A549 (cell line): ENCODE results near the gene MYO6. TPM values are rescaled to one million over a fixed set of nuclear protein-coding genes. Genes with fewer than 3 reads are reported as not detected.

Experiments used
- ATAC-seq, 2 experiments: fragments of 200-7000 bp in 1 of 2; fragments of >200 bp in 1 of 2; cut with Nextera tagmentation in 1 of 2; cut with Tn5 transposase in 1 of 2; 3 replicates each; pipeline versions ENCODE4 v1.8.0 to v1.9.1; 2018 to 2020; ENCODE audit warnings: mild to moderate bottlenecking in 1 of 2, moderate library complexity in 1 of 2
- CTCF ChIA-PET: fragments of 300-600 bp; sonication (Branson Sonifier 250); formaldehyde crosslinking; extraction: SDS; loops from one replicate; lab custom pipeline; 2021; ENCODE audit warnings: antibody characterized with exemption, inconsistent platforms; lab: Yijun Ruan, JAX
- POLR2A ChIA-PET: fragments of 350-600 bp; formaldehyde crosslinking; extraction: SDS; loops from one replicate; lab custom pipeline; 2021; ENCODE audit warnings: antibody characterized with exemption, inconsistent platforms; lab: Yijun Ruan, JAX
- DNase-seq, 2 experiments: peaks; one replicate each; pipeline versions ENCODE4 v3.0.0 to v3.0.0-alpha.2; 2011 to 2016; ENCODE audit warnings: low read depth in 1 of 2, low spot score in 1 of 2
- FAIRE-seq: peaks from 2 replicates; lab custom pipeline; 2011; peaks lifted over from hg19 to GRCh38; lab: Jason Lieb, UNC
- H3K27ac ChIP-seq, 2 experiments: fragments of >200 bp; sonication (Bioruptor Twin); formaldehyde crosslinking; 3 replicates each; pipeline ENCODE4 v1.5.1; 2016 to 2017
- H3K4me1 ChIP-seq: fragments of >200 bp; sonication (Bioruptor Twin); formaldehyde crosslinking; 3 replicates; pipeline ENCODE4 v1.6.1; 2016
- H3K4me2 ChIP-seq: fragments of >200 bp; sonication (Bioruptor Twin); formaldehyde crosslinking; 3 replicates; pipeline ENCODE4 v1.6.1; 2016
- H3K4me3 ChIP-seq: fragments of >200 bp; sonication (Bioruptor Twin); formaldehyde crosslinking; 3 replicates; pipeline ENCODE4 v1.5.1; 2016
- H3K9me3 ChIP-seq: fragments of >200 bp; sonication (Bioruptor Twin); formaldehyde crosslinking; 3 replicates; pipeline ENCODE4 v1.6.1; 2016
- ATOH8 ChIP-seq: fragments of 250-450 bp; sonication (Bioruptor Pico); IDR thresholded peaks from 2 replicates; pipeline ENCODE4 v1.5.0; 2020; ENCODE audit warnings: low read depth, mild to moderate bottlenecking, moderate library complexity
- BCL3 ChIP-seq: fragments of >200 bp; sonication (Bioruptor Twin); formaldehyde crosslinking; IDR thresholded peaks from 3 replicates; pipeline ENCODE4 v1.6.1; 2016
- CBX2 ChIP-seq: fragments of 200-600 bp; sonication (generic); IDR thresholded peaks from 2 replicates; pipeline ENCODE4 v1.6.1; 2016; ENCODE audit warnings: low read depth, mild to moderate bottlenecking, borderline replicate concordance
- CHD2 ChIP-seq: fragments of 150-350 bp; IDR thresholded peaks from 2 replicates; pipeline ENCODE4 v1.6.1; 2014; ENCODE audit warnings: low read length; ENCODE audit not compliant: partially characterized antibody
- CTCF ChIP-seq: fragments of >200 bp; sonication (Bioruptor Twin); formaldehyde crosslinking; IDR thresholded peaks from 3 replicates; pipeline ENCODE4 v1.5.1; 2016
- EP300 ChIP-seq, 2 experiments: fragments of >200 bp; sonication (Bioruptor Twin); formaldehyde crosslinking; IDR thresholded peaks; 2 replicates in 1 of 2; 3 replicates in 1 of 2; pipeline ENCODE4 v1.6.1; 2016 to 2017
- FOSB ChIP-seq: fragments of 250-450 bp; sonication (Bioruptor Pico); IDR thresholded peaks from 2 replicates; pipeline ENCODE4 v1.5.0; 2020; ENCODE audit warnings: mild to moderate bottlenecking, moderate library complexity
- HEYL ChIP-seq: fragments of 250-450 bp; sonication (Bioruptor Pico); IDR thresholded peaks from 2 replicates; pipeline ENCODE4 v1.8.0; 2021; ENCODE audit warnings: mild to moderate bottlenecking, moderate library complexity
- HOXA7 ChIP-seq: fragments of 250-450 bp; sonication (Bioruptor Pico); IDR thresholded peaks from 2 replicates; pipeline ENCODE4 v1.5.0; 2020; ENCODE audit warnings: mild to moderate bottlenecking, moderate library complexity
- HOXB13 ChIP-seq: fragments of 250-450 bp; sonication (Bioruptor Pico); IDR thresholded peaks from 2 replicates; pipeline ENCODE4 v1.5.0; 2020; ENCODE audit warnings: low read depth, mild to moderate bottlenecking, moderate library complexity
- JUN ChIP-seq, 2 experiments: fragments of >200 bp; sonication (Bioruptor Twin); formaldehyde crosslinking; IDR thresholded peaks; 2 replicates in 1 of 2; 3 replicates in 1 of 2; pipeline ENCODE4 v1.6.1; 2016 to 2017
- NPAS2 ChIP-seq: fragments of 250-450 bp; sonication (Bioruptor Pico); IDR thresholded peaks from 2 replicates; pipeline ENCODE4 v1.8.0; 2022; ENCODE audit warnings: mild to moderate bottlenecking, moderate library complexity, borderline replicate concordance
- NR3C1 ChIP-seq: fragments of >200 bp; sonication (Bioruptor Twin); formaldehyde crosslinking; IDR thresholded peaks from 3 replicates; pipeline ENCODE4 v1.6.1; 2017
- POLR2AphosphoS2 ChIP-seq: conservative IDR thresholded peaks from 2 replicates; pipeline ENCODE4 v1.6.1; 2012; ENCODE audit warnings: low read length, improper control_type of control experiment, inconsistent platforms
- RCOR1 ChIP-seq: fragments of 150-350 bp; IDR thresholded peaks from 2 replicates; pipeline ENCODE4 v1.6.1; 2014; ENCODE audit warnings: antibody characterized with exemption, low read length, low read depth
- RFX5 ChIP-seq: fragments of 450-650 bp; IDR thresholded peaks from 2 replicates; pipeline ENCODE4 v1.7.1; 2014; ENCODE audit warnings: antibody characterized with exemption, mild to moderate bottlenecking, moderate library complexity
- SREBF2 ChIP-seq: fragments of 450-650 bp; IDR thresholded peaks from 2 replicates; pipeline ENCODE4 v1.6.1; 2014; ENCODE audit warnings: mild to moderate bottlenecking, moderate library complexity
- USF2 ChIP-seq: fragments of 450-650 bp; IDR thresholded peaks from 2 replicates; pipeline ENCODE4 v1.6.1; 2014; ENCODE audit warnings: antibody characterized with exemption
- ZSCAN20 ChIP-seq: fragments of 250-450 bp; sonication (Bioruptor Pico); IDR thresholded peaks from 2 replicates; pipeline ENCODE4 v1.8.0; 2022; ENCODE audit warnings: mild to moderate bottlenecking, moderate library complexity
- WGBS: methylation state at CpG from one replicate; pipeline ENCODE4 v1.1.6; 2017; ENCODE audit errors: missing lambda C conversion rate; 5-methylcytosine and 5-hydroxymethylcytosine counted together
- polyA plus RNA-seq, 4 experiments: library from polyadenylated mRNA; depleted of rRNA in 3 of 4; stranded (reverse); fragments of >200 nt; fragmentation: RNase III in 1 of 4; extraction: RNeasy Plus Mini Kit Qiagen cat#74134 plus additional on column Dnase treatment in 1 of 4; gene quantifications; 2 replicates in 3 of 4; 3 replicates in 1 of 4; pipeline ENCODE4 v1.2.3, GENCODE V29; 2011 to 2017

The MYO6 gene
- polyA plus RNA-seq, 2 of the 4 experiments (the other 2 are of a cell fraction), result 10.8 to 17.3 TPM

- 92% methylated on average over 4 of the region's 4 CpGs for WGBS
- no peak for DNase-seq
- H3K4me3 ChIP-seq, result no peak overlapping the region
- H3K4me1 ChIP-seq, result no peaks in the 10 kb centered on the region
- H3K4me2 ChIP-seq, result no peak overlapping the region
- no peaks in the 10 kb centered on the region for H3K9me3 ChIP-seq
- H3K27ac ChIP-seq, result no peak overlapping the region
- POLR2A ChIA-PET, result no interaction called here
- ATAC-seq, result no peak
- no peak for TF ChIP-seq RCOR1
- TF ChIP-seq CBX2, result no peak
- no peak for TF ChIP-seq CTCF
- no peak for TF ChIP-seq USF2
- TF ChIP-seq ATOH8 (CRISPR knock-in tag), result no peak
- no peak for TF ChIP-seq NR3C1
- no peak for TF ChIP-seq CHD2
- TF ChIP-seq NPAS2 (CRISPR knock-in tag), result no peak
- no peak for TF ChIP-seq HOXB13 (CRISPR knock-in tag)
- no peak for TF ChIP-seq SREBF2
- CTCF ChIA-PET, result no interaction called here
- no peak for FAIRE-seq
Measured at GRCh38 chr6:75794351-75794846, 45.4 kb downstream of the MYO6 start.

- ChIA-PET POLR2A (no interaction called here), CTCF (no interaction called here)
- H3K27ac ChIP-seq, result no peak overlapping the region
- 51% methylated on average over 6 of the region's 6 CpGs for WGBS
- TF ChIP-seq RFX5 (no peak), NPAS2 (CRISPR knock-in tag) (no peak), HOXA7 (no peak), ZSCAN20 (no peak)
- H3K4me1 ChIP-seq, result no peaks in the 10 kb centered on the region
- DNase-seq (no peak), ATAC-seq (no peak), FAIRE-seq (no peak)
- H3K4me2 ChIP-seq, result no peak overlapping the region
- no peak overlapping the region for H3K4me3 ChIP-seq
- H3K9me3 ChIP-seq, result no peaks in the 10 kb centered on the region
Measured at GRCh38 chr6:75794954-75795739, 46.1 kb downstream of the MYO6 start.

- Histone ChIP-seq H3K4me3 (no peak overlapping the region), H3K4me2 (no peak overlapping the region), H3K9me3 (no peaks in the 10 kb centered on the region), H3K4me1 (no peaks in the 10 kb centered on the region)
- POLR2A ChIA-PET, result no interaction called here
- FAIRE-seq (no peak), ATAC-seq (no peak)
- WGBS, result 55% methylated on average over 1 of the region's 1 CpG
- no peak for TF ChIP-seq BCL3
- TF ChIP-seq POLR2AphosphoS2, result no peak
- no peak for TF ChIP-seq HEYL (CRISPR knock-in tag)
- TF ChIP-seq EP300 (IDR thresholded peaks at IDR 0.05), result no peak
- no peak for TF ChIP-seq JUN (IDR thresholded peaks at IDR 0.05)
- no peak for TF ChIP-seq FOSB
- TF ChIP-seq, all 56 proteins: peak for 0
- DNase-seq, result no peak
- no peak overlapping the region for H3K27ac ChIP-seq
- CTCF ChIA-PET, result no interaction called here
Measured at GRCh38 chr6:75796723-75797122, 47.7 kb downstream of the MYO6 start.
